Right lobe of liver (tissue), 6 donors: ENCODE measurements around the gene STON2. TPM values are rescaled to one million over a fixed set of nuclear protein-coding genes. Genes with fewer than 3 reads are reported as not detected.

Source experiments
- ATAC-seq, 4 donors: fragments of 200-7000 bp; cut with Tn5 transposase; one replicate each; pipeline ENCODE4 v1.9.1; 2020; ENCODE audit warnings: mild to moderate bottlenecking in 4 of 4, moderate library complexity in 4 of 4
- DNase-seq, 3 donors: peaks; one replicate each; pipeline ENCODE4 v3.0.0-alpha.2; 2020
- H3K27ac ChIP-seq, 3 donors: fragments of 200-600 bp; one replicate each; pipeline ENCODE4 v1.8.0; 2022
- H3K27me3 ChIP-seq, 2 donors: fragments of 200-600 bp; one replicate each; pipeline ENCODE4 v1.8.0; 2022
- H3K36me3 ChIP-seq, 4 donors: fragments of 200-600 bp; sonication (generic) in 1 of 4; one replicate each; pipeline versions ENCODE4 v1.5.1 to v1.8.0; 2017 to 2022; ENCODE audit warnings: control low read depth in 1 of 4
- H3K4me1 ChIP-seq, 4 donors: fragments of 200-600 bp; sonication (generic) in 1 of 4; one replicate each; pipeline versions ENCODE4 v1.5.1 to v1.8.0; 2017 to 2022; ENCODE audit warnings: control low read depth in 1 of 4
- H3K4me3 ChIP-seq, 3 donors: fragments of 200-600 bp; one replicate each; pipeline ENCODE4 v1.8.0; 2022
- H3K9me3 ChIP-seq, 4 donors: fragments of 200-600 bp; sonication (generic) in 1 of 4; one replicate each; pipeline versions ENCODE4 v1.5.1 to v1.8.0; 2017 to 2022; ENCODE audit warnings: control low read depth in 1 of 4
- CTCF ChIP-seq, 4 donors: fragments of 200-600 bp in 3 of 4; fragments of 450-650 bp in 1 of 4; IDR thresholded peaks; one replicate each; pipeline versions ENCODE4 v1.5.1 to v1.8.0; 2016 to 2022; ENCODE audit warnings: antibody characterized with exemption in 4 of 4, mild to moderate bottlenecking in 2 of 4
- POLR2A ChIP-seq: fragments of 450-650 bp; IDR thresholded peaks from one replicate; pipeline ENCODE4 v1.6.1; 2017; ENCODE audit warnings: antibody characterized with exemption, mild to moderate bottlenecking
- WGBS: methylation state at CpG from one replicate; pipeline ENCODE4 v1.1.6; 2018; ENCODE audit warnings: low coverage, low lambda C conversion rate; ENCODE audit not compliant: insufficient coverage; ENCODE audit errors: missing lambda C conversion rate; 5-methylcytosine and 5-hydroxymethylcytosine counted together
- intact Hi-C, 2 donors: fragments of 100-400 bp; cut with DNase I; formaldehyde crosslinking; loops; one replicate each; pipeline versions ENCODE4 v1.11.2 to v1.14.1; 2022
- total RNA-seq, 6 experiments: library from RNA; depleted of rRNA in 2 of 6; stranded (reverse); fragments of >200 nt in 2 of 6; fragmentation: NEBNext Ultra II Directional in 3 of 6; extraction: Animal tissue kit (Norgen Biotek cat#: 25700) in 3 of 6; gene quantifications; one replicate each; pipeline versions ENCODE4 v1.1.0 to v1.2.4, GENCODE V29; 2016 to 2023
- donor health status: DM: no; HTN: yes; CAD: no.
- donor health status: DM: no; HTN: no; CAD: no.
- donor health status: DM: no; HTN: no; CAD: no.
- donor health status: DM: no; HTN: yes; CAD: no.
- donor health status: DM: no; HTN: yes; CAD: no.

Gene STON2
- total RNA-seq, 6 experiments from 2014 or later: 4.9 to 23.7 (median 10.7) TPM

GRCh38 chr14:81416194-81416952 is 16.2 kb upstream of the STON2 start:
- intact Hi-C loops: no loop called here
- Histone ChIP-seq H3K27ac (no peak overlapping the region), H3K9me3 (no peaks in the 10 kb centered on the region), H3K27me3 (no peaks in the 10 kb centered on the region), H3K4me3 (no peak overlapping the region), H3K36me3 (no peaks in the 10 kb centered on the region), H3K4me1 (peaks cover 0 to 5% (median 0%) of the 10 kb centered on the region in 4 donors)
- DNase-seq (no peak), ATAC-seq (peak; percentile 57 to 78 (median 64))
- WGBS: 50% methylated on average over 5 of the region's 8 CpGs
- no peak for TF ChIP-seq POLR2A
- no peak for TF ChIP-seq CTCF (IDR thresholded peaks at IDR 0.05)

GRCh38 chr14:81415781-81416180 is 15.7 kb upstream of the STON2 start:
- no peak for TF ChIP-seq CTCF (IDR thresholded peaks at IDR 0.05)
- no peak for TF ChIP-seq POLR2A
- peaks cover 0 to 5% (median 0%) of the 10 kb centered on the region in 4 donors for H3K4me1 ChIP-seq
- H3K36me3 ChIP-seq: no peaks in the 10 kb centered on the region
- peak; percentile 49 to 66 (median 60) for ATAC-seq
- peak in 1 of 3 donors; percentile 22 for DNase-seq
- no peaks in the 10 kb centered on the region for H3K9me3 ChIP-seq
- H3K4me3 ChIP-seq: no peak overlapping the region
- H3K27me3 ChIP-seq: no peaks in the 10 kb centered on the region
- intact Hi-C loops: no loop called here
- H3K27ac ChIP-seq: no peak overlapping the region
- 38% methylated on average over 4 of the region's 4 CpGs for WGBS

- intact Hi-C loops: no loop called here
- ATAC-seq (no peak), DNase-seq (no peak)
- WGBS: 100% methylated on average over 3 of the region's 4 CpGs
- TF ChIP-seq CTCF (IDR thresholded peaks at IDR 0.05) (no peak), POLR2A (no peak)
- Histone ChIP-seq H3K4me3 (no peak overlapping the region), H3K27ac (no peak overlapping the region), H3K9me3 (no peaks in the 10 kb centered on the region), H3K4me1 (peaks cover 0 to 5% (median 0%) of the 10 kb centered on the region in 4 donors), H3K27me3 (no peaks in the 10 kb centered on the region), H3K36me3 (no peaks in the 10 kb centered on the region)
Measured at GRCh38 chr14:81414123-81414522, 14.0 kb upstream of the STON2 start.

- Histone ChIP-seq H3K36me3 (no peaks in the 10 kb centered on the region), H3K27ac (no peak overlapping the region), H3K4me1 (no peaks in the 10 kb centered on the region), H3K27me3 (no peaks in the 10 kb centered on the region), H3K9me3 (no peaks in the 10 kb centered on the region), H3K4me3 (no peak overlapping the region)
- ATAC-seq (no peak), DNase-seq (no peak)
- 100% methylated on average over 3 of the region's 19 CpGs for WGBS
- TF ChIP-seq POLR2A: no peak
- TF ChIP-seq CTCF (IDR thresholded peaks at IDR 0.05): no peak
- intact Hi-C loops: no loop called here
Measured at GRCh38 chr14:81412779-81413178, 12.7 kb upstream of the STON2 start.
